Natural killer cell (primary cell): ENCODE measurements around the gene RASGRF1. TPM values are rescaled to one million over a fixed set of nuclear protein-coding genes. Genes with fewer than 3 reads are reported as not detected.

Experiments
- ATAC-seq, 3 donors: fragments of 150-1000 bp in 2 of 3; fragments of 200-7000 bp in 1 of 3; cut with Tn5 transposase; 1 replicate in 1 of 3; 2 replicates in 2 of 3; pipeline ENCODE4 v1.10.0; 2021; ENCODE audit warnings: mild to moderate bottlenecking in 2 of 3, moderate library complexity in 2 of 3
- DNase-seq, 2 donors: peaks; one replicate each; pipeline versions ENCODE4 v3.0.0 to v3.0.0-alpha.2; 2013 to 2021; ENCODE audit warnings: mixed read lengths in 1 of 2
- H3K27ac ChIP-seq: one replicate; pipeline ENCODE4 v1.5.1; 2013; ENCODE audit warnings: mild to moderate bottlenecking, low read length
- H3K27me3 ChIP-seq: one replicate; pipeline ENCODE4 v1.6.1; 2013; ENCODE audit warnings: low read length; ENCODE audit not compliant: control insufficient read depth, insufficient read depth
- H3K36me3 ChIP-seq: one replicate; pipeline ENCODE4 v1.6.1; 2013; ENCODE audit warnings: low read length; ENCODE audit not compliant: control insufficient read depth, insufficient read depth
- H3K4me1 ChIP-seq: one replicate; pipeline ENCODE4 v1.6.1; 2013; ENCODE audit warnings: low read length; ENCODE audit not compliant: control insufficient read depth, insufficient read depth
- H3K4me3 ChIP-seq: one replicate; pipeline ENCODE4 v1.5.1; 2013; ENCODE audit warnings: low read length
- H3K9me3 ChIP-seq: one replicate; pipeline ENCODE4 v1.6.1; 2013; ENCODE audit warnings: low read length; ENCODE audit not compliant: control insufficient read depth, insufficient read depth
- H3K27ac Mint-ChIP-seq, 2 donors: one replicate each; pipeline ENCODE4 v1.8.0; 2022; ENCODE audit warnings: mild to moderate bottlenecking in 2 of 2, mixed read lengths in 2 of 2, moderate library complexity in 1 of 2
- H3K27me3 Mint-ChIP-seq, 2 donors: one replicate each; pipeline ENCODE4 v1.8.0; 2022; ENCODE audit warnings: low read depth in 2 of 2, mixed read lengths in 2 of 2
- H3K36me3 Mint-ChIP-seq: one replicate; pipeline ENCODE4 v1.8.0; 2022; ENCODE audit warnings: mixed read lengths
- H3K4me1 Mint-ChIP-seq, 2 donors: one replicate each; pipeline ENCODE4 v1.8.0; 2022; ENCODE audit warnings: mixed read lengths in 2 of 2
- H3K4me3 Mint-ChIP-seq: one replicate; pipeline ENCODE4 v1.8.0; 2022; ENCODE audit warnings: mild to moderate bottlenecking, moderate library complexity, mixed read lengths
- H3K9me3 Mint-ChIP-seq, 2 donors: one replicate each; pipeline ENCODE4 v1.8.0; 2022; ENCODE audit warnings: mixed read lengths in 2 of 2
- WGBS: methylation state at CpG from one replicate; pipeline ENCODE4 v1.1.7; 2013; ENCODE audit warnings: missing lambda C conversion rate; ENCODE audit not compliant: insufficient coverage; 5-methylcytosine and 5-hydroxymethylcytosine counted together
- intact Hi-C: fragments of 100-400 bp; cut with micrococcal nuclease; formaldehyde crosslinking; loops from one replicate; pipeline ENCODE4 v1.14.2; 2022
- total RNA-seq, 4 donors: library from RNA; stranded (reverse); fragments of 120-200 nt in 1 of 4; gene quantifications; one replicate each; pipeline versions ENCODE4 v1.2.3 to v1.2.4, GENCODE V29; 2013 to 2022
- TF ChIP-seq, protein P1 (sequence below): fragments of 200-600 bp; IDR thresholded peaks from one replicate; pipeline ENCODE4 v1.8.0; 2022; ENCODE audit warnings: antibody characterized with exemption

The RASGRF1 gene
- total RNA-seq, 3 donors from 2014 or later (not counting 1 experiment from before 2014, with no cell fraction given), result not detected

DNA sequence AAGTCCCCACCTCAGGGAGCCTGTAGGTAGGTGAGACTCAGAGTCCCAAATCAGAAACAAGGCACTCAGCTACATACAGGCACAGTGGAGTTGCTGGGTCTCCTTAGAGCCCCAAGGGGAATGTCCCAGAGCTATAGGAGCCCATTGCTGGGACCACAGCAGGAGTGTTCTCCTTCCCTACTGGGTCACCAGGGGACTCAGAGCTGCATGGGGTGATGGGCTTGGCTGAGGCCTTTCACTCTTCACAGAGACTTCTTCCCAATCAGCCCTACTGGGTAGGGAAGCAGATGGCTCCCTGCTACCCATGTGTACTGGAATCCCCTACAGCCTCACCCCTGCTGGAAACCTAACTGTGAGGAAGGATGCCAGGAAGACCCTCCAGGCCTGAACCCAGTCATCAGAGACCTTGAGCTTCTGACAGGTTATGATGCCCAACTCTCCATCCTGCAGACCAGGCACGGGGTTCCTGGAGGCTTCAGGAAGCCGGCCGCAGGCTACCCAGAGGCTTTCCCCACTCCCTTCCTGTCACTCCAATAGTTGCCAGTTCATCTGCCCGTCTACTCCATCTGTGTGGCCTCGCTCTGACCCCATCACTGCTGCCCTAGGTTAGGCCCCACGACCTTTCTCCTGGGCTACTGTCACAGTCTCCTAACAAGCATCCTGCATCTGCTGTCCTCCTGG lies 24.0 kb downstream of the RASGRF1 start:
- 84% methylated on average over 6 of the region's 6 CpGs for WGBS
- Histone ChIP-seq H3K4me3 (no peak overlapping the region), H3K4me1 (no peaks in the 10 kb centered on the region), H3K36me3 (no peaks in the 10 kb centered on the region), H3K9me3 (no peaks in the 10 kb centered on the region), H3K27ac (no peak overlapping the region), H3K27me3 (no peaks in the 10 kb centered on the region)
- intact Hi-C loops, result no loop called here
- TF ChIP-seq, protein P1, sequence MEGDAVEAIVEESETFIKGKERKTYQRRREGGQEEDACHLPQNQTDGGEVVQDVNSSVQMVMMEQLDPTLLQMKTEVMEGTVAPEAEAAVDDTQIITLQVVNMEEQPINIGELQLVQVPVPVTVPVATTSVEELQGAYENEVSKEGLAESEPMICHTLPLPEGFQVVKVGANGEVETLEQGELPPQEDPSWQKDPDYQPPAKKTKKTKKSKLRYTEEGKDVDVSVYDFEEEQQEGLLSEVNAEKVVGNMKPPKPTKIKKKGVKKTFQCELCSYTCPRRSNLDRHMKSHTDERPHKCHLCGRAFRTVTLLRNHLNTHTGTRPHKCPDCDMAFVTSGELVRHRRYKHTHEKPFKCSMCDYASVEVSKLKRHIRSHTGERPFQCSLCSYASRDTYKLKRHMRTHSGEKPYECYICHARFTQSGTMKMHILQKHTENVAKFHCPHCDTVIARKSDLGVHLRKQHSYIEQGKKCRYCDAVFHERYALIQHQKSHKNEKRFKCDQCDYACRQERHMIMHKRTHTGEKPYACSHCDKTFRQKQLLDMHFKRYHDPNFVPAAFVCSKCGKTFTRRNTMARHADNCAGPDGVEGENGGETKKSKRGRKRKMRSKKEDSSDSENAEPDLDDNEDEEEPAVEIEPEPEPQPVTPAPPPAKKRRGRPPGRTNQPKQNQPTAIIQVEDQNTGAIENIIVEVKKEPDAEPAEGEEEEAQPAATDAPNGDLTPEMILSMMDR, result no peak
- DNase-seq, result no peak
- Mint-ChIP-seq H3K36me3 (no peaks in the 10 kb centered on the region), H3K9me3 (no peaks in the 10 kb centered on the region), H3K4me3 (no peak overlapping the region), H3K27me3 (peaks cover 0 to 12% of the 10 kb centered on the region in 2 donors), H3K27ac (no peak overlapping the region), H3K4me1 (no peaks in the 10 kb centered on the region)
- ATAC-seq, result no peak

GRCh38 chr15:79065706-79066376 lies 24.7 kb downstream of the RASGRF1 start:
- Mint-ChIP-seq H3K27ac (no peak overlapping the region), H3K27me3 (peaks cover 0 to 12% of the 10 kb centered on the region in 2 donors), H3K4me1 (no peaks in the 10 kb centered on the region), H3K9me3 (no peaks in the 10 kb centered on the region), H3K4me3 (no peak overlapping the region), H3K36me3 (no peaks in the 10 kb centered on the region)
- H3K4me3 ChIP-seq, result no peak overlapping the region
- H3K9me3 ChIP-seq, result no peaks in the 10 kb centered on the region
- intact Hi-C loops, result no loop called here
- no peaks in the 10 kb centered on the region for H3K4me1 ChIP-seq
- no peak overlapping the region for H3K27ac ChIP-seq
- DNase-seq, result no peak
- no peaks in the 10 kb centered on the region for H3K36me3 ChIP-seq
- TF ChIP-seq, protein P1, result no peak
- whole genome bisulfite sequencing, result 77% methylated on average over 8 of the region's 8 CpGs
- no peaks in the 10 kb centered on the region for H3K27me3 ChIP-seq
- no peak for ATAC-seq

DNA sequence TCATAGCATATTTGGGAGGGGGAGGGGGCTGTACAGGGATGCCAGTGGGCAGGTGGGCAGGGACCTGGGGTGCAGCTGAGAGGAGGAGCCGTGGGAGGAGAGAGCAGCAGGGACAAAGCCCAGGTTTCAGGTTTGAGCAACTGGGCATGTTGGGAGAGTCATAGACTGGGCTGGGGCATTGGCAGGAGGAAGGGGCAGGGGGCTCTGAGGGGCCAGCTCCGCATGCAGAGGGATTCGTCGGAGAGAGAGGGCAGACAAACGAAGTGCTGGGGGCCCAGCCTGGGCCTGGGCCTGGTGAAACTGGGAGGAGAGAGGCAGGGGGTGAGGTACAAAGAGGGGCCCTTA lies 25.2 kb downstream of the RASGRF1 start:
- H3K9me3 Mint-ChIP-seq, result no peaks in the 10 kb centered on the region
- no peak for ATAC-seq
- 80% methylated on average over 5 of the region's 5 CpGs for WGBS
- DNase-seq, result no peak
- H3K27ac Mint-ChIP-seq, result no peak overlapping the region
- TF ChIP-seq, protein P1, result no peak
- no peaks in the 10 kb centered on the region for H3K36me3 Mint-ChIP-seq
- no peaks in the 10 kb centered on the region for H3K36me3 ChIP-seq
- H3K9me3 ChIP-seq, result no peaks in the 10 kb centered on the region
- H3K27ac ChIP-seq, result no peak overlapping the region
- peaks cover 0 to 12% of the 10 kb centered on the region in 2 donors for H3K27me3 Mint-ChIP-seq
- H3K4me3 Mint-ChIP-seq, result no peak overlapping the region
- intact Hi-C loops, result no loop called here
- no peaks in the 10 kb centered on the region for H3K4me1 ChIP-seq
- no peaks in the 10 kb centered on the region for H3K4me1 Mint-ChIP-seq
- H3K27me3 ChIP-seq, result no peaks in the 10 kb centered on the region
- no peak overlapping the region for H3K4me3 ChIP-seq
